AG08395 (cell line): ENCODE measurements around the gene KRTAP4-16.
"Not testable (repeated sequence)": the region's sequence is repeated elsewhere in the genome, so short reads cannot be mapped to it uniquely, and the experiment has no call there.

Experiments used
- DNase-seq: peaks from one replicate; pipeline ENCODE4 v3.0.0; 2012; ENCODE audit warnings: mixed read lengths, low spot score

KRTAP4-16 gene

DNA sequence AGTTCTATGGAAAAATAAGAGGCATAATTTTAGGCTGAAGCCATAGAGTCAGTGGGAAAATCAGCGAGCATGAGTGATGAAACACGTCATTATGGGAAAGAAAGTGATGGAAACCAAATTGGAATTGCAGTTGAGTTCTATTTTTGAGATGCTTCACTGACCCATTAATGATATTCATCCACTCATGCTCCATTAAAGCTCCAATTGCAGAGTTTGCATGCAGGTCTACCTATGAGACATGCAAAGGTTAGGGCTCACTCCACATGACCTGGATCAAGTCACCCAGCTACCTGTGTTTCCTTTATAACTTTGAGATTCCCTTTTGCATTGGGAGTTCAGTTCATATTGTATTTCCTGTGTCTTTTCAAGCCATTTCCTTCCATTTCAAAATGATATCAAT is 28.3 kb downstream of the KRTAP4-16 start:
- DNase-seq, result no peak

DNA sequence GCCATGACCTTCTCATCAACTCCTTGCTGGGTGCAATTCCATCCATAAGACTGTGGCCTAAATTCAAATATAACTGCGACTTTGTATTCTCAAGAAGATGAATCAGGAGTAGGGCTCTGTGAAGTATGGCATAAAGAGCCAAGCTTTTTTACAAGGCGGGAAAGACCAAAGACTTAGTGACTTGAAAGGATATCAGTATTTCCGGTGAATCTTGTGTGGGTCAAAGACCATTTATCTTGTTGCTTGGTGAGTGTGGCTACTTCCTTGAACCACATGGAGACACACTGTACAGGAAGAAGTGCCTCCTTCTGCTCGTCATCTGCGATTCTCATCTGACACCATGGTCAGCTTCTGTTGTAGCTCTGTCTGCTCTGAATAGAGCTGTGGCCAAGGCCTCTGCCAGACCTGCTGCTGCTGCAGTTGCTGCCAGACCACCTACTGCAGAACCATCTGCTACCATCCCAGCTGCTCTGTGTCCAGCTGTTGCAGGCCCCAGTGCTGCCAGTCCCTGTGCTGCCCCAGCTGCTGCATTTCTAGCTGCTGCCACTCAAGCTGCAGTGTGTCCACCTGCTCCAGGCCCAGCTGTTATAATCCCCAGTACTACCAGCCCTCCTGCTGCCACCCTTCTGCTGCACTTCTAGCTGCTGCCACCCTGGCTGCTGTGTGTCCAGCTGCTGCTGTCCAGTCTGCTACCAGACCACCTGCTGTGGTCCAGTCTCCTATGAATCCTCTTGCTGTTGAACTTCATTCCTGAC is 30.2 kb downstream of the KRTAP4-16 start:
- DNase-seq, result no peak

DNA sequence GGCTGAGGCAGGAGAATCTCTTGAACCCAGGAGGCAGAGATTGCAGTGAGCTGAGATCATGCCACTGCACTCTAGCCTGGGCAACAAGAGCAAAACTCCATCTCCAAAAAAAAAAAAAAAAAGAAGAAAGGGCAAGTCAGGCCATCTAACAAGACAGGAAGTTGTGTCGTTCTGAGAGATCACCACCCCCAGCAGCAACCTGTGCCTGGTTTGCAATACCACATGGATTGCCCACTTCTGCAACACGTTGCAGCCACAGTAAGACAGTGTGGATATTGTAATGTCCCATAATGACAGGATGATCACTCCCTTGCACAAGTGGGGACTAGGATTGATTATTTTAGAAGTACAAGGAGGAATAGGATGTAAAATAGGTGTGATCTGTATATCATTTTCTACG is 33.0 kb downstream of the KRTAP4-16 start:
- DNase-seq, result no peak

DNA sequence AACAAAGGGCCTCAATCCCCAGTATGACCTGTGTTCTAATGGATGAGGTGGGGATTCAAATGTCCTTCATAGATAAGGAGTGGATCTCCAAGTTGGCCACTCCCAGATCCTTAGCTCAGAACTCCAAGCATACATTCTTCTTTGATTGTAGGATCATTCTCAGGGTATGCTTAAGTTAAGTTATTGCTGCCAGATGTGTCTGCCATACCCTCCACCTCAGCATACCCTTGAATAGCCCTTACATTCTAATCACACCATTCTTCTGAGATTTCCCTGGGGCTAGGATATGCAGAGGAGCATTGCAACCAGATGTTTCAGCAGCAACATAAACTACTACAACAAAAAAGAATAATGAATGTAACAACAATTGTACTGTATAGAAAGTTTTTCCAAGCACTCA is 34.7 kb downstream of the KRTAP4-16 start:
- DNase-seq, result no peak

DNA sequence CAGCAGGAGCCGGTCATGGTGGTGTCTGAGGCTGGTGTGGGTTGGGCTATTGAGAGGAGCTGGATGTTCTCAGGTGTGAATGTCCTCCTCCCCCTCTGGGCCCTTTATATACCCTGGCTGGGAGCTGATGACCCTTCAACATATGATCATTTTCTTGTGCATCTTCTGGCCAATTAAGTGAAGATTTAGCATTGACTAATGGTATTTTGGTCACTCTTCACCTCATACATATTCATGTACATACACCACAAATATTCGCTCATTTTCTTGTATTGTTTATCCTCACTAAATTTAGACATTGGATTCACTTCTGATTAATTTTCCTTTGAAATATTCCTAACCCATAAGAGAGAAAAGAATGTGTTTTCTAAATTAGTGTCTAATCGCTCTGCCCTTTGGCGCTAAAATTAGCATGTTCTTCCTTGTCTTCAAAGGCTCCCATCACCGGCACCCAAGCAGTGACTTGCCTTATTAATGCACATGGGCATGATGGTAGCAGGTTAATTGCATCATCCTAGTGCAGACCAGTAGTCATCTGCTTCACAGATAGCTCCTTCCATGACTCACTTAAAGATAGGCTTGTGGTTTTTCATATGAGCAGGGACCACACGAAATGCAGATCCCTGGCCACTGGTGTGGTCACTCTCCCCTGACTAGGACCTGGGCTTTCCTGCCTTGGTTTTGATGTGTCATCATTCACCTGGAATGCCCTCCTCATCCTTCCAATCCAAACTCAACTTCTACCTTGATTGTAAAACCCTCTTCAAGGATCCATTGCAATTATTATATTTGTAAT is 36.0 kb downstream of the KRTAP4-16 start, which contains the start of gene KRTAP2-4:
KRTAP2-4 (minus strand) TSS at position 51 of the 796 bp plus-strand sequence; CDS start at position 17, 34 bp downstream.
- DNase-seq, result peak; percentile 74

DNA sequence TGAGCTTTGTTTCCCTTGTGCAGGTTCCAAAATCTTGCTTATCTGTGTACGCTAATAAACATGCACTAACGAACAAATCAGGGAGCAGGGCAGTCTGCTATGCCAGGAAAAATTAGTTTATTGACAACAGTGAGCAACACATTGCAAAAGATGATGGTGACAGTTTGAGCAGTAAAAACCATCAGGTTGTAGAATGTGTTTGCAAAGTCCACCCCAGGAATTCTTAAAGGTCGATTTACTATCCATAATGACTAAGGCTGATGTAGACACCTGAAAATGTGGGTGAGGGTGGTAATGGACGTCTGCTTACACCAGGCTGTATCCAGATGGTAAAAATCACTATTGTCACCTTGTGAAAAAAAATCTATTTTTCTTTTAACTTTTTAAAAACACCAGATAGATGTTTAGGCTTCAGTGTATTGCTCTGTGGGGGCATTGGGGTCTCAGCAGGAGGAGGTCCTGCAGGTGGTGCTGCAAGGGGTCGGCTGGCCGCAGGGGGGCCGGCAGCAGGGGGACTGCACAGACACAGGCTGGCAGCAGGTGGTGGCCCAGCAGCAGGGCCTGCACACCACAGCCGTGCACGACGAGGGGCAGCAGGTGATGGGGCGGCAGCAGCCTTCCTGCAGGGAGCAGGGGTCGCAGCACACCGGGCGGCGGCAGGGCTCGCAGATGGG is 36.9 kb downstream of the KRTAP4-16 start:
- not testable (repeated sequence) for DNase-seq

DNA sequence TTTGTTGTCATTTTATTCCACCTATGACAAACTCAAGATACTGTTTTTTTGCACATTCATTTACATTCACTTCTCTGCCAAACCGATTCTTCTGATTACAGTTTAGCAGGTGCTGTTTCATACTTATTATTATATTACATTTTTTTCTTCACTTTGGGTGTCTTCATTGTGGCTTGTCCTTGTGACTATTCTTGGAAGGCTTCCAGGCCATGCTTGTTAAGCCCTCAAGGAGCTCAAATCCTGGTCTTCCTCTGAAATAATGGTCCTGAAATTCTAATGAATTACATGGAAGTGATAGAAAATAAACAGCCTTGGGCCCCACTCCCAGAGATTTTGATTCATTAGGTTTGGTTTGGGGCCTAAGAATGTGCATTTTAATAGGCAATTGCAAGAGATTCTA is 37.7 kb downstream of the KRTAP4-16 start:
- DNase-seq, result no peak

DNA sequence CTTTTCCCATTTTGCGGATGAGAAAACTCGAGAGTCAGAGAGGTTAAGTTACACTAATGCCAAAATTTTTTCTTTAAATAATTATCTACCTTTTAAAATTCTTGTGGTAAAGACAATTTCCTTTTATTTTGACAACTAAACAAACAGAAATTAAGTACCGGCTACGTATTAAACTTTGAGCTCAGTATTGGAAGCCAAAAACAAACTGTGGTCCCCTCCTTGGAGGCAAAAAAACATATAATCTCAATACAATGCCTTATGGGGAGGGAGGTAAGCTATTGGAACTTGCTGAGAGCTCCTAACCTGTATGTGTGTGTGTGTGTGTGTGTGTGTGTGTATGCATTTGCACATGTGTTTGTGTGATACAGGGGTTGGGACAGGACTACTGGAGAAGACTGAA is 38.6 kb downstream of the KRTAP4-16 start:
- DNase-seq, result no peak

DNA sequence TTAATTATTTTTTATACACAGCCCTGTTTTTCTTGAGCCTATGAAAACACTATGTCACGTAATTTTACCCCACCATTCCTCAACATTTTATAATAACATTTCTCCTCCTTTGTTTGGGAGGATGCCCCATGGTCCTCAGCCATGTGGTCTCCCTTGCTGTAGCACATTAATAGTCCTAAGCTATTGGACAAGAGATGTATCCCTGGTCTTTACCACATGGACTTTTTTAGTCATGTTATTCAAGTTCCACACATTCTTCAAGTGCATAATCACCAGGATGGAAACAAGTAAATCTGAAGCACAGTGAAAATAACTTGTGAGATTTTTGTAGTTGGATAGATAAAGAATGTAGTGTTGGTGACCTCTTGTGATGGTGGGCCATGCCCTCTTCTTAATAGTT is 40.0 kb downstream of the KRTAP4-16 start:
- peak; percentile 81 for DNase-seq

DNA sequence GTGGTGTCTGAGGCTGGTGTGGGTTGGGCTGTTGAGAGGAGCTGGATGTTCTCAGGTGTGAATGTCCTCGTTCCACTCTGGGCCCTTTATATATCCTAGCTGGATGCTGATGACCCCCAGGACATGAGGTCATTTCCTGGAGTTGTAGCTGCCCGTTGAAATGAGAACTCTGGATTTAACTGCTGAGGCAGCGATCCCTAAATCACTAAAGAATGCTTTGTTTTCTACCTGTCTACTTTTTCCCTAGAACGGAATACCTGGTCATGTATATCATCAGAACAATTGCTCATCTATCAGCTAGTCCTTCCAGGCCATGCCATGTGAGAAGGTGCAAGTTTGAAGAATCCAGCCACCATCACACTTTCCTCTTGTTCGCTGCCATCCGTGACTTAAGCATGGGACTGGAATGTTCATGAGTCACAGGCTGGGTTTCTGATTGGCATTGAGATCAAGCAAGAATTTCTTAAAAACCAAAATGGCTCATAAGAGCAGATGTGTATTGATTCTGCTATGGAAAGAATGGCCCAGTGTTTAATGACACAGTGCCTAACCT is 41.9 kb downstream of the KRTAP4-16 start, which contains the start of gene KRTAP2-3:
KRTAP2-3 (minus strand) TSS at position 63 of the 553 bp plus-strand sequence. CDS start 64 bp downstream, outside the sequence.
- DNase-seq, result peak; percentile 75

DNA sequence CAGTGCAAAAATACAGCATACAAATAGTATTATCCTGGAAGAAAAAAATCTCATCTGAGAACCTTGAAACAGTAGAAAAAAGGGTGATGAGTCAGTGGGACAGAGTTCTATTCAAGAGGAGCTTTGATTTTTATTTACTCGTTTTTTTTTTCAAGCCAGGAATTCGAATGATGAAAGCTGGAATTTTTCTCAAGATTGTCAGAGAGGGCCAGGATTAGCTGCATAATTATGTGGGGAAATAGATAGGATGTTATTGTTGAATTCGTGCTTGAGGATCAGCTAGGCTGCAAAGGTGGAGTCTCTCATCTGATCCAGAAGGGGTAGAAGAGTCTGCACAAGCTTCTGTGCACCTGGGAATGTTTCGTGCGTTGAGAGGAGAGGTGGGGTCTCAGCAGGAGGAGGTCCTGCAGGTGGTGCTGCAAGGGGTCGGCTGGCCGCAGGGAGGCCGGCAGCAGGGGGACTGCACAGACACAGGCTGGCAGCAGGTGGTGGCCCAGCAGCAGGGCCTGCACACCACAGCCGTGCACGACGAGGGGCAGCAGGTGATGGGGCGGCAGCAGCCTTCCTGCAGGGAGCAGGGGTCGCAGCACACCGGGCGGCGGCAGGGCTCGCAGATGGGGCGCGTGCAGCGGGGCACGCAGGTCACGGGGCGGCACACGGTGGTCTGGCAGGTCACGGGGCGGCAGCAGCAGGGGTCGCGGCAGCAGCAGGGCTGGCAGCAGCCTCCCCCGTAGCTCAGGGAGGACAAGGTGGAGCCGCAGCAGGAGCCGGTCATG is 42.5 kb downstream of the KRTAP4-16 start:
- DNase-seq, result peak; percentile 68

DNA sequence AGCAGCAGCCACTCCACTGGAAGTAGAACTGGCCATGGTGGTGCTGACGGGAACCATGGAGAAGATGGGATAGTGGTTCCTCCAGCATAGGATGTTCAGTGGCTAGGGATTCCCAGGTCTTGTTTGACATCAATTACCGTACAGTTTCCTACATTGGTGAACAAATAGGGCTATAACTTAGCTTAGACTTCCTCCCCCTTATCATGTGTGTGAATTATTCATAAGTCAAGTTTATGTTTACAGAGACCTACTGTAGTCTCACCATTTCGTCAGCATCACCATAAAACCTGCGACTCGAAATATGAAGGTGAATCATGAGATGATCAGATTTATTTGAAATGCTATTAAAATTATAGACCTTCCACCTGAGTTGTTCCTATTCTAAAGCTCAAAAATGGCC is 43.3 kb downstream of the KRTAP4-16 start:
- no peak for DNase-seq

DNA sequence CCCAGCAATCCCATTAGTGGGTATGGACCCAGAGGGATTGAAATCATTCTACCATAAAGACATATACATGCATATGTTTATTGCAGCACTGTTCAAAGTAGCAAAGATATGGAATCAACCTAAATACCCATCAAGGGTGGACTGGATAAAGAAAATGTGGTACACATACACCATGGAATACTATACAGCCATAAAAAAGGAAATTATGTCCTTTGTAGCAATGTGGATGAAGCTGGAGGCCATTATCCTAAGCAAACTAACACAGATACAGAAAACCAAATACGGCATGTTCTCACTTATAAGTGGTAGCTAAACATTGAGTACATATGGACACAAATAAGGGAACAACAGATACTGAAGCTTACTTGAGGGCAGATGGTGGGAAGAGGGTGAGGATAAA is 44.5 kb downstream of the KRTAP4-16 start:
- DNase-seq, result no peak

DNA sequence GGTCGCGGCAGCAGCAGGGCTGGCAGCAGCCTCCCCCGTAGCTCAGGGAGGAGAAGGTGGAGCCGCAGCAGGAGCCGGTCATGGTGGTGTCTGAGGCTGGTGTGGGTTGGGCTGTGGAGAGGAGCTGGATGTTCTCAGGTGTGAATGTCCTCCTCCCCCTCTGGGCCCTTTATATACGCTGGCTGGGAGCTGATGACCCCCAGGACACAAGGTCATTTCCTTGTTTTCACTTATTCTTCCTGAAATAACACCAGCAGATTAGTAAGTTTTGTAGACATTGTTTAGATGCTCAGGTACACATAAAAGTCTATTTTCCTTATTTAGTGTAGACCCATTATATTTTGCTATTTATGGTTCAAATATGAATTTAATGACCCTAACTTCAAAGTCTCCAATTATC is 46.9 kb downstream of the KRTAP4-16 start, which contains the start of gene KRTAP2-2:
KRTAP2-2 (minus strand) TSS at position 101 of the 400 bp plus-strand sequence; CDS start at position 82, 19 bp downstream.
- not testable (repeated sequence) for DNase-seq

DNA sequence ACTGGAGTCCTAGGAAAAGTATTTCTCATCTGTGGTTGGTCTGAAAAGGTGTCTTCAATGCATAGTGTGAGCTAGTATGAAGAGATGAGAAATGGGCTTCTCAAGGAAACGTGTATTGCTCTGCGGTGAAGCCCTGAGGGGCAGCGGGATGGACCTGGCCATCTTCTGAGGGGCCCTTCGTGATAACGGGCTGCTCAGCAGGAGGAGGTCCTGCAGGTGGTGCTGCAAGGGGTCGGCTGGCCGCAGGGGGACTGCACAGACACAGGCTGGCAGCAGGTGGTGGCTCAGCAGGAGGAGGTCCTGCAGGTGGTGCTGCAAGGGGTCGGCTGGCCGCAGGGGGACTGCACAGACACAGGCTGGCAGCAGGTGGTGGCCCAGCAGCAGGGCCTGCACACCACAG is 47.5 kb downstream of the KRTAP4-16 start:
- DNase-seq, result not testable (repeated sequence)

DNA sequence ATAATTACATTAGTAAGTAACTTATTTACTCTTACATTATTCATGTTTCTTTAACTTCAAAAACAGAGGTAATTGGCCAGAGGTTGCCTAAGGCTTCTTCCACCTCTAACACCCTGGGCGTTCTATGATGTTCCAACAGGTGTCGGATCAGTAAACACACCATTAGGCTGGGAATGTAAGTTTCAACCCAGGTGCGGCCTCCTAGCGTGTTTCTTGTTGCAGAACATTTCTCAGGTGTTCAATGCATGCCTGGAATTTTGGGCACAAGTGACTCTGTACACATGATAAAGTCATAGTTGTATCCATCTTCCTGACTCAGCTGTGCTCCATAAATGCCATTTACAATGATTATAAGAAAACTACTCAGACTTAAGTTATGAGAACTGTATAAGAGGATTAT is 48.0 kb downstream of the KRTAP4-16 start:
- no peak for DNase-seq

DNA sequence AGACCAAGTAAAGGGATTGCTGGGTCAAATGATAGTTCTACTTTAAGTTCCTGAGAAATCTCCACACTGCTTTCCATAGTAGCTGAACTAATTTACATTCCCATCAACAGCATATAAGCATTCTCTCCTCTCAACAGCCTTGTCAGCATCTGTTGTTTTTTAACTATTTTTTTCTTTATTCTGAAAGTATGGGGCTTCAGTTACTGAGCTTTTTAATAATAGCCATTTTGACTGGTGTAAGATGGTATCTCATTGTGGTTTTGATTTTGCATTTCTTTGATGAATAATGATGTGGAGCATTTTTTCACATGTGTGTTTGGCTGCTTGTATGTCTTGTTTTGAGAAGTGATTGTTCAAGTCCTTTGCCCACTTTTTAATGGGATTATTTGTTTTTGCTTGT is 49.4 kb downstream of the KRTAP4-16 start:
- no peak for DNase-seq
